HG02884 (cell line): ENCODE measurements around the gene SLC38A8.

Source experiments
- ATAC-seq: cut with Tn5 transposase; IDR thresholded peaks from one replicate; pipeline ENCODE4 v1.9.1; 2021; ENCODE audit warnings: mild to moderate bottlenecking, moderate library complexity; ENCODE audit not compliant: unreplicated experiment

SLC38A8 gene

DNA sequence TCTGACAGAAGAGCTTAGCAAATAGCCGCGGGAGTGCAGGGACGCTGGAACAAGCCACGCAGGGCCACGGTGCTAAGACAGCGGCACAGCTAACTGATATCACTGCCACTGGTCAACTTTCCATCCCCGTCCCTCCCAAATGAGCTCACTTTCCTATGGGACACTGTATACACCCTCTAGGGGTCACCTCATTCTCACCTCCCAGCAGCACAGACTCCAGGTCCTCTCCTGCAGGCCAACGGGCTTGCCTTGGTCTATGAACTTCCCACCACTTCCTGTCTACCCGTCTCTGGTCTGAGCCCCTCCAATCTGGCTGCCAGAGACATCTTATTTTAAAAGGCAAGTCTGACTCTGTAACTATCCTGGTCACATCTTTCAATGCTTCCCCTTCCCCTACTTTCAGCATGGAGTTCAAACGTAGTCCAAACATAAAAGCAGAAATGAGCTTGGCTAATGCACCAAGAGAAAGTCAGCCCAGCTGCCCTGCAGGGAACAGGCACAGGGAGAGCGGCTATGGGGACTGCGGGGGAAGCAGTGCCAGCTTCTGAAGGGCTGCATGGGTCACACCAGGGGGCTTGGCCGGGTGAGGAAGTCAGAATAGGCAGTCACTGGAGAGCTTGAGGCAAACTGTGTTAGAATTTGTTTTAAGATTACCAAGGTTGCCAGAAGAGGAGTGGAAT, 26.3 kb upstream of the SLC38A8 start:
- ATAC-seq = no peak

DNA sequence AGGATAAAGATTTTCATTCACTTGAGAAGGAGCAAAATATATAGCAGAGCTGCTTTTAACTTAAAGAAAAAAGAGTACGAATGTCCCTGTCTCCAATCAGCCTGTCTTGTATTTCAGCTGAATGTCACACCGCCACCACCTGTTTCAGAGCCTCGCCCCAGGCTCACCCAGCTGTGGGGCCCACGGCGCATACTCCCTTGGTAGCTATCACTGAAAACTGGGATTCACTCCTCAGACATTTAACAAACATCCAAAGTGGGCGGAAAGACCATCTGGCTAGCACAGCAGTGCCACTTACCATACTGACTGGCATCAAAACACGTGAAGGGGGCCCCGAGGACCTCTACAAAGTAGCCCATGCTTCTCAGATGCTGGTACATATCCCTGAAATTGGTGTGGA, 25.4 kb upstream of the SLC38A8 start:
- no peak for ATAC-seq

DNA sequence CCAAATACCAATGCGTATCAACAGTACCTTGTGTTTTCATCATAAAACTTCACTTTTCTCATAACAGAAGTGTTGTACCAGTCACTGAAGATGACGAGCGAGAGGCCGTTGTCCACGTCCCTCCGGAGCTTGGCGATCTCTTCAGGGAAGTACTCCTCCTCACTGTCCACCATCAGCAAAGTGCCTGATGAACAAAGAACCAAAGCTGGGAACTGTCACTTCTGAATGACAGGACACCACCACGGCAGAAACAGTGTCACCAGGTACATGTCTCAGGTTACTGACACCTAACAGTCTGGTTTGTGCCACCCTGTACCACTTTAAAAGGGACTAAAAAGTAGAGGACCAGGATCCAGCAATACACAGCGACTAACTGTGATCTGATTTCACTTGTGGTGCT, 25.0 kb upstream of the SLC38A8 start:
- no peak for ATAC-seq

DNA sequence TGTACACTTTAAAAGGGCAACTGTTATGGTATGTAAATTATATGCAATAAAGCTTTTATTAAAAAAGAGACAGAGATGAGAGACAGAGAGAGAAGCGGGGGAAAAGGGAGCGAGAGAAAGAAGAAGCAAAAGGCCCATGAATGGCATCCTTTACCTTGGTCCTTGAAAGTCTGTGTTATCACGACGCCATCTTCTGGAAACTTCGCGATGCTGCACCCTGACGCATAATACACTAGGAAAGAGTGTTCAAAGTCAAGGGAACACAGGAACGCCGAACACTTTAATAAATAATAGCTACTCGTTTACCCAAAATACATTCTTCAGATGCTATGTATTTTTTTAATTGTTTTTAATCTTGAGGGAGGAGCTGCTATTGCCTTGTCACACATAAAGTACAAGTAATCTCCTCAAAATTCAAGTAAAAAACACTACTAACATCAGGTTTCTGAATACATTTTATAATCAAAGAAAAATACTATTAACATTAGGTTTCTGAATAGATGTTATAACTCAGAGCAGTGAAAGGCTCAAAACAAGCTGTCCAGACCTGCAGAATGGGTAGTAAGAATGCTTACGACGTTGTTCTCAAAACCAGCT, 23.0 kb upstream of the SLC38A8 start:
- ATAC-seq = no peak

DNA sequence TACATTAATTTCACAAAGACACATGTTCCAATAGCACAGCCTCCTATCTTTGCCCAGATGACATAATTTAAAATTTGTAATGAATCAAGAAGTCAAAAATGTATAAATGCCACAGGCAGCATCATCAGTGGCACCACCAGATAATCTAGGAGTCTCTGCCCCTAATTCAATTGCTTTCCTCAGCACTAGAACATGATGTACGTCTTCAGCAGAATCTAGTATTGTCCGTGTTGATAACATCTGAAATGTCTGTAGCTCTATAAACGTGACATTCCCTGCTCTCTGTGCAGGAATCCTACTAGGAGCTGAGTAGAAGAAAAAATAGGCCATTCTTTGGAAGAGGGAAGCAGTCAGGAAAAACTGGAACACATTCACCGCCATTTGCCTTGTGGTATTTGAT, 21.4 kb upstream of the SLC38A8 start:
- ATAC-seq = no peak

DNA sequence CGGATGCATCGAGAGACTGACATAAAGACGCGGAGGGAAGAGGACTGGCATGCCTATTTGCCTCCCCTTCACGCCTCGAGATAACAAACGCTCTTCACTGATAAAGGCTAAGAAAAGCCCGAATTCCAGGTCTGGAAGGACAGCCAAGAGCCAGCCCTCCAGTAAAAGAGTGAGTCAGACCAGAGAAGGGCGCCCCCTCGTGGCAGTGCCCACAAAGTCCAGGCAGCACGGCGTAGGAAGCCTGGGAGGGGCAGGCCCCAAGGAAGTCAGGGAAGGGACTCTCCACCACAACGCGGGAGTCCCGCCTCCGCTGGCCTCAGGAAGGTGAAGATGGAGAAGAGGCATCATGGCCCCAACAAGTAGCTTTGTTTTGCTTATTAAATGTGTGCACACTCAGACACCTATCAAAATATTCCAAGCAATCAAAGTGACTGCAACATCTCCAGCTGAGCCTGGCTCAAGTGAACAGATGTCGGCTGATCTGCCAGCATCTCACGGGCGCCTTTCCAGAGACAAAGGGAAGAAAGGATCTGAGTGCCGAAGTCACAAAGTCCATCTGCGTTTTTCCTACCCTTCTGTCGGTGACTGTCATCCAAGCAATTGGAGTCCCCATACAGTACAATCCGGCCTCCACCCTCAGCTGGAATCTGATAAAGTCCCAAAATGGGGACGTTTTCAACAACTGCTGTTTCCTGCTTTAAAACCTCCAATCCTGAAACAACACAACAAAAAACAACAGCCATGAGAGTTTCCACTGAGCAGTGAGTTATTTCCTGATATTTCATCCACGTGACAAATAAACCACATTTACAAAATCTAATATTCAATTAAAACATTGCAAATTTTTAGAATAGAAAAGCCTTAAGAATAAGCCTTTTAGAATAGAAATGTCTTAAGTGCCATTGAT, 20.4 kb upstream of the SLC38A8 start:
- ATAC-seq = no peak

DNA sequence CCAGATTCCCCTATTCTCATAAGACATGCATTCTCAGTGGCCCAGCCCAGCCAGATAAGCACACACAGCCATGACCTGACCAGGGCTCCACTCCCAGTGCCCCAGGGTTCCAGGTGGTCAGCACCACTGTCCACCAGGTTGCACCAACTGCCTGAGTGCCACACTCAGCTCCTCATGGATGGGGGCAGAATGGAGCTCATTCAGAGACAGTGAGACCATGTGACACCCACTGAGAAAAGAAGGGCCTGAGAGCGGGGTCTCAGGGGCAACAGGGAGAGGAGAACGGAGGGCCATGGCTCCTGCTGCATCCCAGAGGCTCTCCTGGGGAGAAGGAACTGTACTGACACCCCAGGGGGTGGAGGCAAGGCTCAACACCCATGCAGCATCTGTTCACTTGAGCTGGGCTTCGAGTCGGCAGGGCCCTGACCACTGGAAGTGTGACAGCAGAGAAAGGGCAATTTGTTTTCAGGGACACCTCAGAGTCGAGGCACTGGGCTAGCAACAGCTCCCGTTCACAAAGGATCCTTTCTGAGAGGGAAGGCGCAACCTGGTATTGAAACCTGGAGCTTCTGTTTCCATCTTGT, 18.7 kb upstream of the SLC38A8 start:
- ATAC-seq = no peak

DNA sequence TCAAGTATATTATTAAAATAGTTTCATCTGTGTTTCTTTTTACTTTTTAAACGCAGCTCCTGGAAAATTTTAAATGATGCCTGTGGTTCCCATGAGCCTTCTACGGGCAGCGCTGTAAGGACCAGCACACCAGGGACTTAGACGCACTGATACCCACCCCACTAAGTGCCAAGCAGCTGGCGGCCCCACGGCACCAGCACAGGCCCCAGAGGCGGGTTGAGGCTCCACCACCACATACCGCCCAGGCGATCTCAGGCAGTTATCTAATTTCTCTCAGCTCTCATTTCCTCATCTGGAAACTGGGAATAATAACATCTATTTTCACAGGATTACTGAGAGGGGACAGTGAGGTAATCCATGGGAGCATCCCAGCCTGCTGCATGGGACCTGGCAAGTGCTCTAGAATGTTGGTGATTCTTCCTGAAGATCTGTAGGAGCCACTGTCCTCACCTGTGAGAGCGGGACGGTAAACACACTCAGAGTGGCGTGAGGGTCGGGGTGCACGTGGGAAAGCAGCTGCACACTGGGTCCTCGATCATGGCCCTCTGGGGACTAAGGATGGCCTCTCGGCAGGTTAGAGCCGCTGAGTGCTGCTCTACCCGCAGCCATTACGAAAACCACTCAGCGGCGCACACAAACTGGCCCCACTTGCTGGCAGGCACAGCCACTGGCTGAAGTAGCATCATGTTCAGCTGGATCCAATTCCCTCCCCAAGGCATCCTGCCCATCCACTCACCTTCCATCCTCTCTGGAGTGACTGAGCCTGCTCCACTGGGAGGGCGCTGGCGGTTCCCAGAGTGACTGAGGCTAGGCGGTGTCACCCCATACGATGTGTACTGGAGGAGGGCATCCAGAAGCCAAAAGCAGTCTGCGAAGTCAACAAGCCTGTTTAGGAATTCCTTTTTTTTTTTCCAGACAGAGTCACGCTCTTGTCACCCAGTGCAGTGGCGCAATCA, 17.6 kb upstream of the SLC38A8 start:
- no peak for ATAC-seq

DNA sequence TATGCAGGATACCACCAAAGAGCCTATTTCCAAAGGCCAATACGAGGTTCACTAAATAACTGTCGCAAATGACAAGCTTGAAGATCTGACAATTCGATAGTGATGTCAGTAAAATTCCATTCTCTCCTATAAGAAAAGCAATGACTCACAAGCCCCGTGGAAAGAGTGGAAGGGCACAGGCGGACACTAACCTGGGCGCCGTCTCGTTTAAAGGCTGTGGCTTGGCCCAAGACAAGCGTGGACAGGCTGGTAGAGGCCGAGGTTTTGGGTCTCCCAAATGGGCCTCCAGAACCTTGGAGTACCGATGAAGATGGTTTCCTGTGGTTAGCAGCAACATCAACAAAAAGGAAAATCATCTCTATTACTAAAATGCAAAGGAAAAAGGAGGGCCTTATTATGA, 16.5 kb upstream of the SLC38A8 start:
- ATAC-seq = no peak

DNA sequence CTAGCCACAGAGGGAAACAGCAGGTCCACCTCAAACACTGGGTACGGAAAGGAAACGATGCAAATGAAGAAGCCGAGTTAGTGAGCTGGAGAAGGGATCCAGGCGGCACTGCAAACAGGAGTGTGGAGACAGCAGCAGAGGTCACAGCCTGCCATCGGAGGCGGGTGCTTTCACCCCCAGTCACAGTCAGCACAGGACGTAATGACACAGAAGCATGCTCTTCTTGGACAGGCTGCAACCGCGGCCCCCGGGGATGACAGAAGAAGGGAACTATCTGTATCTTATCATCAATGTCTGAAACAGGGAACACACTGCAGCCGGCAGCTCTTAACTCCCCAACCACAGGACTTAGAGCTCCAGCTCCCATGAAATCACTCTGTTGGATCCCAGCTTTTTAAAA, 16.1 kb upstream of the SLC38A8 start:
- ATAC-seq = no peak

DNA sequence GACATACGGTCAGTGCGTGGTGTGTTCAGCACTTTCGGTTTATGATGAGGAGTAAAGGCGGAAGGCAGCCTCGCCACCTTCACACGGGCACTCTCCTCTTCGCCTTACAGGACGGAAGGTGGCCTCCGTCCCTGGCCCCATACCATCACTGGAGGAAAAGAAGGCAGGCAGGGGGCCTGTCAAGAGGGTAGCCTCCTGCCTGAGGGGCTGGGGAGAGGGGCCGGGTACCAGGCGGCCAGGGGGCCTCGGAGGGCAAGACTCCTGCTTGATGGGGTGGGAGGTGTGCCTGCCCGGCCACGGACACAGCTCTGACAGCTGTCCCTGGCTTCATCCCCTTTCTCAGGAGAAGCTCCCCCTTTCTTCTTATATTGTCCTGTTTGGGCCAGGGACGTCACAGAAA, 15.6 kb upstream of the SLC38A8 start:
- ATAC-seq = no peak

DNA sequence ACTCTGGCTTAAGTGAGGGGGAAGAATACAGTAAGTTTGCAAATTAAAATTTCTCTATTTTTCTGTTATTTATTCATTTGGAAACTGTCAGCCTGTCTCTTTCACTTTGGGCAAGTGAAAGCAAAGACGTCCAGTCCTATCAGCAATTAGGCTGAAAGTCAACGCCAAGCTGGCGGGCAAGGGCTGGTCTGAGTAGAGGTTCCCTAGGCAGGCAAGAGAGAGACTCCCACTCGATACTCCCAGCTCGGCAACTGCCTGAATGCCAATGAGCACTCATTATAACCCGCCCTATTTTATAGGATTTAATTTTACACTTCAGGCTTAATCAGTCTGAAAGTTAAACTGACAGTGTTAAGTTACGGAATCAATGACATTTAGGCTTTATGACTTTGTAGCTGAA, 14.3 kb upstream of the SLC38A8 start:
- ATAC-seq = no peak

DNA sequence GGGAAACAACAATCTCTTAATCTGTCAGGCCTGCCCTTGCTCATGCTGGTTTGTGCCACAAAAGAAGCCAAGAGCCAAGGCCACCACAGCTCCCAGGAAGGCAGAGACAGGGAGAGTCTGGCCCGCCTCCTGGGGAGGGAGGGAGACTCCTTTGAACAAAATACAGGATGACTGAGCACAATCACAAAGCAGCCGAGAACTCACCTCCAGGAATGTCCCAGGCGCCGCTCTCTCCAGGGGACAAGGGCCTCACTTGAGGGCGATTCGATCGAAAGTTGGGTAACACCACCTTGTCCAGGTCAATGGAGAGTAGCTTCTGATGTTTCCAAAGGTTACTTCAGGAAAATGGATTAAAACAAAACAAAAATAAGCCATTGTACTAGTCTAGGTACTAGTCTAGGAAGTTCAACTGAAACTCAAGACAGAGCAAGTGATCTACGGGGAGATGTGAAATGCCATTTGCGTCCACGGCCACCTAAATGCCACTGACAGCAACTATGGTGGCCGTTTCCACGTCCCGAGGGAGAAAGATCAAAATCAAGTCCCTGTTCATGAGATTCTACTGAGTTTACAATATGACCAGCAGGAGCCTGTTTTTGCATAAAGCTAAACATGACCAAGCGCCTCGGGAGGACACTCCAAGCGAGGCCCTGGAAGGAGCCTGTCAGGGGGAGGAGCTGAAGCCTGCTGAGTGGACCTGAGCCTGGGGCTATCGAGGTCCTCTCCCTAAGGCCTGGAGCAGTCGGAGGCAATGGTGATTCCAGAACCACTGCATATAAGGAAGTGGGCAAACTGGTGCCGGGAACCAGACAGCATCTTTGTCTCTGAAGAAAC, 13.4 kb upstream of the SLC38A8 start:
- no peak for ATAC-seq

DNA sequence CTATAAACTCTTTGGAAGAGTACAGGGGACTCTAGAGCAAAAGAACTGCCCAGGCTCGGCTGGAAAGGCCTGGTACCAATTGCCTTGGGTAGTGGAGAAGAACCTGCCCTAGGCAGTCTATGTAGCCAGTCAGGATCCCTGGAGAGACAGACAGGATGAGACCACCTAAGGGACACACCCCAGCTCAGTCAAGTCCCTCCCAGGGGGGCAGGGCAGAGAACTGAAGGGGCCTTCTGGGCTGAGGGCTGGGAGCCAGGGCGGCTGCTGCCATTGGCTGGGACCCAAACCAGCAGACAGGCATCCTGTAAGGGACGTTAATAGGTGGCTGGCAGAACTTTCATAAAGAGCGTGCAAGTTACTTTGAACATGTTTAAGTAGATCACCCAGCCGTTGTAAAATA, 12.8 kb upstream of the SLC38A8 start:
- no peak for ATAC-seq

DNA sequence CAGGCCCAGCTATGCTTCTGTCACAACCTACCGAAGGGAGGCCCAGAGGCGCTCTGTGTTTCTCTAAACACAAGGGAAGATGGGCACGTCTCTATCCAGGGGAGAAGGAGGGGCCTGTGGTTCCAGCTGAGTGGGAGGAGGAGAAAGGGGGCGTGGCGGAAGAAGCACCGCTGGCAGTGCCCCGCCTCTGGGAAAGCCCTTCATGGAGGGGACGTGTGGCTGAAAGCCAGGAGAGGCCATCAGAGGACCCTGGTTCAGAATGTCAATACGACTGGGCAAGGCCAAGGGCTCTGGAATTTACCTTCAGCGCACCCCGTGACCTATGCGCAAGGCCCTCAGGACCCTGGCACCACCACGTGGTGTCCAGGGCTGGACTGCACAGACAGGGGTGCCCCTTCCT, 12.3 kb upstream of the SLC38A8 start:
- no peak for ATAC-seq

DNA sequence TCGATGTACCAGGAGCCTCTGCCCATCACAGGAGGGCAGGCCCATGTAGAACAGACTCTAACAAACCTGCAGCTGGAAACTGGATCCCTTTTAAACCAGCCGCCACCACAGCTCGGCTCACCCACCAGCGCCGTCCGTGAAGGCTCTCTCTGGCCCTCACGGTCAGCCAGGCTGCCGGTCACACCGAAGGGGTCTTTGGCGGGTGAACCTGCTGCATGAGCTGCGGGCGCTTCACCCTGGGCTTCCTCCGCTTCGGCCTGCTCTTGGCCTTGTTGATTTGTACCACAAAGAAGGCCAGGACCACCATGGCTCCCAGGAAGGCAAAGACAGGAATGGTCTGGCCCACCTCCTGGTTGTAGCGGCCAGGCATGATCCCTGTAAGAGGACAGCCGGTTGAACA, 11.7 kb upstream of the SLC38A8 start:
- no peak for ATAC-seq

DNA sequence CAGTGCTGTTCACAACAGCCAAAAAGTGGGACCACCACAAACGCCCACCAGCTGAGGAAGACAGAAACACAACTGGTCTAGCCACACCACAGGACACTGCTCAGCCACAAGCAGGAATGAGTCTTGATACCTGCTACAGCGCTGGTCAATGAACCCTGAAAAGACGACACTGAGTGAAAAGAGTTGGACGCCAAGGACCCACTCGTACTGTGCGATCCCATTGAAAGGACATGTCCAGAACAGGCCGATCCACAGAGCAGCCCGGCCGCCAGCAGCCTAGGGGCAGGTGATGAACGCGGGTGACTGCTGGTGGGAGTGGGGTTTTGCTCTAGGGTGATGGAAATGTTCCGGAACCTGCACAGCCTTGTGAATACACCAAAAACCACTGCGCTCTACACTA, 10.6 kb upstream of the SLC38A8 start:
- no peak for ATAC-seq

DNA sequence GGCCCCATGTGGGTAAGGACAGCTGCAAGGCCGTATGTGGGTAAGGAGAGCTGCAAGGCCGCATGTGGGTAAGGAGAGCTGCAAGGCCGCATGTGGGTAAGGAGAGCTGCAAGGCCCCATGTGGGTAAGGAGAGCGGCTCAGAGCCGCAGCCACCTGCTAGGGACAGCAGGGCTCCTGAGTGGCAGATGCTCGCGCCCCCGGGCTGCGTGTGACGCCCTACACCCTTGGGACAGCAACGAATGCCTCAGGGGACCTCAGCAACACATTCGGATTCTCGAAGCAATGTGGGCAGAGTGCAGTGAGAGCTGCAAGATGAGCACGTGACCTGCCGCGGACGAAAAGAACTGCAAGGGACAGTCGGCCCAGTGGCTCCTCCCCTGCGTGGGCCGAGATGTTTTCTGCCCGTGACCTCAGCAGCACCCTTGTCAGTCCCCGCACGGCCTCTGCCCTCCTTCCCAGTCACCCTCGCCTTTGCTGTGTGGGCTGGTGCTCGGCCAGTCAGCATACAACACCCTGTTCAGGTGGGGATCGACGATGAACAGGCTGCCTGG, 9.6 kb upstream of the SLC38A8 start:
- ATAC-seq = no peak

DNA sequence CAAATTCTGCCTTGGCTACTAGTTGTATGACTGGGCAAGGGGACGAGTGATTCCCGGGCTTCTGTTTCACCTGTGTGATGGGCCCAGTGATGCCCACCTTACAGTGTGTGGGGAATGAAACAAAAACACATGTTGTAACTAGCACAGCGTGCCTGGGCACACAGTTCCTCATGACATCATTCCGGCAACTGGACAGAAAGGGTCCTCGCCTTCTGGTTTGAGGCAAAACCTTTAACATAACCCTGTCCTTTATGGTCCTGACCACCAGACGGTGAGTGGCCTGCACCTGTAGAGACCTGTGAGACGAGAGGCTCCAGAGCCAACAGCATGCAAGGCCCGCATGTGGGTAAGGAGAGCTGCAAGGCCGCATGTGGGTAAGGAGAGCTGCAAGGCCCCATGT, 7.7 kb upstream of the SLC38A8 start:
- no peak for ATAC-seq
